ENCODE results near the gene NECTIN1. TPM values are rescaled to one million over a fixed set of nuclear protein-coding genes. Genes with fewer than 3 reads are reported as not detected.

Gene NECTIN1
- total and polyA plus RNA-seq, 7 donors, result 0.42 to 3.5 (median 1.7) TPM

- Histone ChIP-seq H3K4me3 (no peak overlapping the region), H3K9me3 (no peaks in the 10 kb centered on the region), H3K4me1 (peaks cover 3% of the 10 kb centered on the region), H3K27me3 (ENCODE audit: insufficient read depth in 3 of 3, low read length in 2 of 3) (peaks cover 0 to 5% (median 0%) of the 10 kb centered on the region in 3 donors), H3K27ac (no peak overlapping the region), H3K36me3 (ENCODE audit: insufficient read depth in 1 of 2, low read depth in 1 of 2) (no peaks in the 10 kb centered on the region)
- ATAC-seq (no peak), DNase-seq (no peak)
- intact Hi-C loops (cut with DNase I), result no loop called here
- WGBS, 3 donors, result 81 to 88% (median 86%) methylated on average over 9 to 10 of the region's 10 CpGs
- TF ChIP-seq, protein P1, sequence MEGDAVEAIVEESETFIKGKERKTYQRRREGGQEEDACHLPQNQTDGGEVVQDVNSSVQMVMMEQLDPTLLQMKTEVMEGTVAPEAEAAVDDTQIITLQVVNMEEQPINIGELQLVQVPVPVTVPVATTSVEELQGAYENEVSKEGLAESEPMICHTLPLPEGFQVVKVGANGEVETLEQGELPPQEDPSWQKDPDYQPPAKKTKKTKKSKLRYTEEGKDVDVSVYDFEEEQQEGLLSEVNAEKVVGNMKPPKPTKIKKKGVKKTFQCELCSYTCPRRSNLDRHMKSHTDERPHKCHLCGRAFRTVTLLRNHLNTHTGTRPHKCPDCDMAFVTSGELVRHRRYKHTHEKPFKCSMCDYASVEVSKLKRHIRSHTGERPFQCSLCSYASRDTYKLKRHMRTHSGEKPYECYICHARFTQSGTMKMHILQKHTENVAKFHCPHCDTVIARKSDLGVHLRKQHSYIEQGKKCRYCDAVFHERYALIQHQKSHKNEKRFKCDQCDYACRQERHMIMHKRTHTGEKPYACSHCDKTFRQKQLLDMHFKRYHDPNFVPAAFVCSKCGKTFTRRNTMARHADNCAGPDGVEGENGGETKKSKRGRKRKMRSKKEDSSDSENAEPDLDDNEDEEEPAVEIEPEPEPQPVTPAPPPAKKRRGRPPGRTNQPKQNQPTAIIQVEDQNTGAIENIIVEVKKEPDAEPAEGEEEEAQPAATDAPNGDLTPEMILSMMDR (IDR thresholded peaks at IDR 0.05), result no peak
These were observed 52.5 kb downstream of the NECTIN1 start for GRCh38 chr11:119676461-119677020.

DNA sequence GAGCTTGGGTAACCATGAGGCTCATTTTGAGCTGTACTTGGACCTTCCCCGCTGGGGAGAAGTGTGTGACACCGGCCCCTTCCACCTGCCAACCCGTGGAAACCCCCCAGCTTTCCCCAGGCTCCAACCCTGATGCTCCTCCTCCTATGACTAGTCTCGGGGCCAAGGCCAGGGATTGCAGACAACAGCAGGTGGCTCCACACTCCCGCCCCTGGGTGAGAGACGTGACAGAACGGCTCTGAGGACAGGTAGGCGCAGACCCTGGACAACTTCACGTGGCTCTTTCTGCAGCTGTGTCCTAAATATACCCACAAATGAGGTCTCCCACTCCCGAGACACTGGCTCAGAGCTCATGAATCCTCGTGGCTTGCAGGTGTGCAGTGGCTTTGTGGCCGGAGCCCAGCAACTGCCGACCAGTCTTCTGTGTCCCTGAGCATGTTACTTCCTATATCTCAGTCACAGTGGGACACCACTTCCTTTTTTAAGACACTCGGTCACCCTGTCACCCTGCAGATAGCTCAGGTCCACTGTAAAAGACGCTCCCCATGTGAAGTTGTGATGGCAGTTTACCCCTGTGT lies 55.2 kb downstream of the NECTIN1 start:
- intact Hi-C loops (cut with DNase I), result no loop called here
- peak in 2 of 4 donors; percentile 28 to 30 for ATAC-seq
- no peak overlapping the region for H3K27ac ChIP-seq
- H3K4me3 ChIP-seq, result no peak overlapping the region
- no peaks in the 10 kb centered on the region for H3K36me3 ChIP-seq (ENCODE audit: insufficient read depth in 1 of 2, low read depth in 1 of 2)
- peaks cover 0 to 5% (median 0%) of the 10 kb centered on the region in 3 donors for H3K27me3 ChIP-seq (ENCODE audit: insufficient read depth in 3 of 3, low read length in 2 of 3)
- no peaks in the 10 kb centered on the region for H3K9me3 ChIP-seq
- TF ChIP-seq, protein P1 (IDR thresholded peaks at IDR 0.05), result no peak
- peaks cover 5% of the 10 kb centered on the region for H3K4me1 ChIP-seq
- DNase-seq, result no peak
- WGBS, 3 donors, result 50 to 56% (median 53%) methylated on average over 15 of the region's 15 CpGs

DNA sequence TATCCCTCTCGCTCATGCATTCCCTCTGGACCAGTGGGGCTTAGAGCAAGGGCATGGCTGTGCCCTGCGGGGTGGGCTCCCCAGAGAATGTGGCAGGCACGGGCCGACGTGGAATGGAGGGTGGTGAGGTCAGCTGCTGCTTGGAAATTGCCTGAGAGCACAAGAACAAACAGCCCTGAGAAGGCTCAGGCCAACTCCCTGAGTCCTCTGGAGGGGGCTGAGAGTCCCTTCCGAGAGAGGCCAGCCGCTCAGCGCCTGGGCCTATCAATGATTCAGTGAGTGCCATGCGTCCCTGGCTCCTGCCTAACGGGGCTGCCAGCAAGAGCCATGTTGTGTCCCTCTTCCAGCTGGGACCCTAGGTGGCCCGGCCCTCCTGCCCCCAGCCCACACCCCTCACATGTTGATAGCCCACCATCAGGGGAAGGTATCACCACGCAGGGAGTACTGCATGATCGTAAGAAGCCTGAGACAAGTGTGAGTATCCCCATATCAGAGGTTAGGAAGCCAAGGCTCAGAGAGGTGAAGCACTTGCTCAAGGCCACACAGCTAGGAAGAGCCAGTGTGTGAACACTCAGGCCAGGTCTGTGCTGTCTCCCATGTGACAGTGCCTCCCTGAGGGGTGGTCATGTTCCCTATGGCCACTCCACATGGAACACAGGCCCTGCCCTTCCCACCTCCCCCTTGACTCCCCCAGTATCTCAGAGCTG lies 55.8 kb downstream of the NECTIN1 start:
- no peaks in the 10 kb centered on the region for H3K9me3 ChIP-seq
- H3K27me3 ChIP-seq (ENCODE audit: insufficient read depth in 3 of 3, low read length in 2 of 3), result peaks cover 0 to 5% (median 0%) of the 10 kb centered on the region in 3 donors
- 64 to 84% (median 78%) methylated on average over 13 of the region's 13 CpGs for WGBS, 3 donors
- H3K4me3 ChIP-seq, result no peak overlapping the region
- TF ChIP-seq, protein P1 (IDR thresholded peaks at IDR 0.05), result no peak
- ATAC-seq (peak in 1 of 4 donors; percentile 7), DNase-seq (no peak)
- peaks cover 5% of the 10 kb centered on the region for H3K4me1 ChIP-seq
- no peaks in the 10 kb centered on the region for H3K36me3 ChIP-seq (ENCODE audit: insufficient read depth in 1 of 2, low read depth in 1 of 2)
- intact Hi-C loops (cut with DNase I), result no loop called here
- no peak overlapping the region for H3K27ac ChIP-seq

- 75 to 83% (median 78%) methylated on average over 7 of the region's 7 CpGs for WGBS, 3 donors
- H3K27me3 ChIP-seq (ENCODE audit: insufficient read depth in 3 of 3, low read length in 2 of 3), result peaks cover 0 to 5% (median 0%) of the 10 kb centered on the region in 3 donors
- H3K9me3 ChIP-seq, result no peaks in the 10 kb centered on the region
- no peaks in the 10 kb centered on the region for H3K36me3 ChIP-seq (ENCODE audit: insufficient read depth in 1 of 2, low read depth in 1 of 2)
- H3K4me3 ChIP-seq, result no peak overlapping the region
- TF ChIP-seq, protein P1 (IDR thresholded peaks at IDR 0.05), result no peak
- no peak for DNase-seq
- intact Hi-C loops (cut with DNase I), result no loop called here
- no peak for ATAC-seq
- H3K27ac ChIP-seq, result no peak overlapping the region
- peaks cover 5% of the 10 kb centered on the region for H3K4me1 ChIP-seq
These were observed 56.4 kb downstream of the NECTIN1 start for GRCh38 chr11:119672597-119672996.

Measured in psoas muscle (tissue), 8 donors.